HL-60 (cell line): Measurements from ENCODE around the gene SLC22A16.

ENCODE experiments used
- DNase-seq, 2 experiments: peaks; one replicate each; pipeline ENCODE4 v3.0.0-alpha.2; 2010 to 2020; ENCODE audit warnings: low read depth in 1 of 2, low spot score in 1 of 2
- H3K27ac ChIP-seq: fragments of 250-450 bp; sonication (Bioruptor Pico); replicated peaks from 2 replicates; pipeline ENCODE4 v1.5.1; 2020; ENCODE audit warnings: mild to moderate bottlenecking, moderate library complexity
- H3K27me3 ChIP-seq: fragments of 250-450 bp; sonication (Bioruptor Pico); 2 replicates; pipeline ENCODE4 v1.5.1; 2021; ENCODE audit warnings: mild to moderate bottlenecking, moderate library complexity; ENCODE audit not compliant: insufficient read depth, poor library complexity, severe bottlenecking
- H3K4me3 ChIP-seq: replicated peaks from 2 replicates; pipeline ENCODE4 v1.5.1; 2011; ENCODE audit warnings: mild to moderate bottlenecking, control low read depth, low read length; ENCODE audit not compliant: insufficient read depth
- GABPA ChIP-seq: IDR thresholded peaks from 2 replicates; pipeline ENCODE4 v1.6.1; 2012; ENCODE audit warnings: low read depth
- POLR2AphosphoS5 ChIP-seq: IDR thresholded peaks from 2 replicates; pipeline ENCODE4 v1.6.1; 2012; ENCODE audit warnings: low read depth
- SPI1 ChIP-seq: IDR thresholded peaks from 2 replicates; pipeline ENCODE4 v1.6.1; 2012; ENCODE audit warnings: low read depth, mild to moderate bottlenecking, borderline replicate concordance
- TF ChIP-seq, protein P1 (sequence below): IDR thresholded peaks from one replicate; pipeline ENCODE4 v1.5.1; 2011; ENCODE audit warnings: low read length, control low read depth, inconsistent platforms; ENCODE audit not compliant: insufficient read depth
- TF ChIP-seq, protein P2 (sequence below): IDR thresholded peaks from 2 replicates; pipeline ENCODE4 v1.6.1; 2012; ENCODE audit warnings: low read depth; ENCODE audit not compliant: insufficient replicate concordance

Gene SLC22A16

DNA sequence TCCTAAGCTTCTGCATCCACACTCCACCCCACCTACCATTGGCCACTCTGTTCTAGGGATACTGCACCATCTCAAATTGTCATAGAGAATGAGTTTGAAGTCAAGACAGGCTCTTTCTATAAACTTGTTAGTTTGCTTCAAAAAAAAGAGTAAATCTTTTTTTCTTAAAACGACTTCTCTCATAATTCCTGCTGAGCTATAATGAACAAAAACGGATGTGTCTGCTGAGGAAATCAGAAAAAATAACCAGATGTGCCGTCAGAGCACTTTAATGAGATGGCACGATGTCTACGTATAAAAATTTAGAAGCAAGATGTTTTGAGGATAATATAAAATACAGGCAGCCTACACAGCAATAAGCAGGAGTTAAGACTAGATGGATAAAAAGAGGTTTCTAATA is 37.1 kb downstream of the SLC22A16 start:
- Histone ChIP-seq H3K27me3 (no peaks in the 10 kb centered on the region), H3K27ac (no peak overlapping the region), H3K4me3 (no peak overlapping the region)
- no peak for TF ChIP-seq GABPA
- TF ChIP-seq POLR2AphosphoS5, result no peak
- TF ChIP-seq, protein P1, sequence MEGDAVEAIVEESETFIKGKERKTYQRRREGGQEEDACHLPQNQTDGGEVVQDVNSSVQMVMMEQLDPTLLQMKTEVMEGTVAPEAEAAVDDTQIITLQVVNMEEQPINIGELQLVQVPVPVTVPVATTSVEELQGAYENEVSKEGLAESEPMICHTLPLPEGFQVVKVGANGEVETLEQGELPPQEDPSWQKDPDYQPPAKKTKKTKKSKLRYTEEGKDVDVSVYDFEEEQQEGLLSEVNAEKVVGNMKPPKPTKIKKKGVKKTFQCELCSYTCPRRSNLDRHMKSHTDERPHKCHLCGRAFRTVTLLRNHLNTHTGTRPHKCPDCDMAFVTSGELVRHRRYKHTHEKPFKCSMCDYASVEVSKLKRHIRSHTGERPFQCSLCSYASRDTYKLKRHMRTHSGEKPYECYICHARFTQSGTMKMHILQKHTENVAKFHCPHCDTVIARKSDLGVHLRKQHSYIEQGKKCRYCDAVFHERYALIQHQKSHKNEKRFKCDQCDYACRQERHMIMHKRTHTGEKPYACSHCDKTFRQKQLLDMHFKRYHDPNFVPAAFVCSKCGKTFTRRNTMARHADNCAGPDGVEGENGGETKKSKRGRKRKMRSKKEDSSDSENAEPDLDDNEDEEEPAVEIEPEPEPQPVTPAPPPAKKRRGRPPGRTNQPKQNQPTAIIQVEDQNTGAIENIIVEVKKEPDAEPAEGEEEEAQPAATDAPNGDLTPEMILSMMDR, result no peak
- TF ChIP-seq, protein P2, sequence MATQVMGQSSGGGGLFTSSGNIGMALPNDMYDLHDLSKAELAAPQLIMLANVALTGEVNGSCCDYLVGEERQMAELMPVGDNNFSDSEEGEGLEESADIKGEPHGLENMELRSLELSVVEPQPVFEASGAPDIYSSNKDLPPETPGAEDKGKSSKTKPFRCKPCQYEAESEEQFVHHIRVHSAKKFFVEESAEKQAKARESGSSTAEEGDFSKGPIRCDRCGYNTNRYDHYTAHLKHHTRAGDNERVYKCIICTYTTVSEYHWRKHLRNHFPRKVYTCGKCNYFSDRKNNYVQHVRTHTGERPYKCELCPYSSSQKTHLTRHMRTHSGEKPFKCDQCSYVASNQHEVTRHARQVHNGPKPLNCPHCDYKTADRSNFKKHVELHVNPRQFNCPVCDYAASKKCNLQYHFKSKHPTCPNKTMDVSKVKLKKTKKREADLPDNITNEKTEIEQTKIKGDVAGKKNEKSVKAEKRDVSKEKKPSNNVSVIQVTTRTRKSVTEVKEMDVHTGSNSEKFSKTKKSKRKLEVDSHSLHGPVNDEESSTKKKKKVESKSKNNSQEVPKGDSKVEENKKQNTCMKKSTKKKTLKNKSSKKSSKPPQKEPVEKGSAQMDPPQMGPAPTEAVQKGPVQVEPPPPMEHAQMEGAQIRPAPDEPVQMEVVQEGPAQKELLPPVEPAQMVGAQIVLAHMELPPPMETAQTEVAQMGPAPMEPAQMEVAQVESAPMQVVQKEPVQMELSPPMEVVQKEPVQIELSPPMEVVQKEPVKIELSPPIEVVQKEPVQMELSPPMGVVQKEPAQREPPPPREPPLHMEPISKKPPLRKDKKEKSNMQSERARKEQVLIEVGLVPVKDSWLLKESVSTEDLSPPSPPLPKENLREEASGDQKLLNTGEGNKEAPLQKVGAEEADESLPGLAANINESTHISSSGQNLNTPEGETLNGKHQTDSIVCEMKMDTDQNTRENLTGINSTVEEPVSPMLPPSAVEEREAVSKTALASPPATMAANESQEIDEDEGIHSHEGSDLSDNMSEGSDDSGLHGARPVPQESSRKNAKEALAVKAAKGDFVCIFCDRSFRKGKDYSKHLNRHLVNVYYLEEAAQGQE, result no peak
- no peak for TF ChIP-seq SPI1
- no peak for DNase-seq

DNA sequence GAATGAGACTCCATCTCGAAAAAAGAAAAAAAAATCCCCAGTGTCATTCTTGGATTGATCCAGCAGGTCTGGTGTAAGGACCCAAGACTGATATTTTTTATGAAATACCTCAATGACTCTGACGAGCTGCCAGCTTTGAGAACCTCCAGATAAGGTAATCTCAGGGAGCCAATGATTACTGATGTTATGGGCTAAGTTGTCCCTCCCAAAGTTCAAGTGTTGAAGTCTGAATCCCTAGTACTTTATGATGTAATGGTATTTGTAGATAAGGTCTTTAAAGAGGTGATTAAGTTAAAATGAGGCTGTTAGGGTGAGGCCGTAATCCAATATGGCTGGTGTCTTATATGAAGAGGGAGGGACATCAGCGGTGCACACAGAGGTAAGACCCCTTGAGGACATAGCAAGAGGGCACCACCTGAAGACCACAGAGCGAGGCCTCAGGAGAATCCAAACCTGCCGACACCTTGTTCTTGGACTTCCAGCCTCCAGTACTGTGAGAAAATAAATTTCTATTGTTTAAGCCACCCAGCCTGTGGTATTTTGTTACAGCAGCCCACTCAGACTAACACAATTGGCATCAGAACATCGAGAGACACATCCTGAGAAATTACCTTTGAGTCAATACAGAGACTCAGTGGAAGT is 41.3 kb downstream of the SLC22A16 start:
- DNase-seq, result no peak
- TF ChIP-seq GABPA (no peak), POLR2AphosphoS5 (no peak)
- TF ChIP-seq, protein P2, result no peak
- Histone ChIP-seq H3K4me3 (no peak overlapping the region), H3K27me3 (no peaks in the 10 kb centered on the region), H3K27ac (no peak overlapping the region)

DNA sequence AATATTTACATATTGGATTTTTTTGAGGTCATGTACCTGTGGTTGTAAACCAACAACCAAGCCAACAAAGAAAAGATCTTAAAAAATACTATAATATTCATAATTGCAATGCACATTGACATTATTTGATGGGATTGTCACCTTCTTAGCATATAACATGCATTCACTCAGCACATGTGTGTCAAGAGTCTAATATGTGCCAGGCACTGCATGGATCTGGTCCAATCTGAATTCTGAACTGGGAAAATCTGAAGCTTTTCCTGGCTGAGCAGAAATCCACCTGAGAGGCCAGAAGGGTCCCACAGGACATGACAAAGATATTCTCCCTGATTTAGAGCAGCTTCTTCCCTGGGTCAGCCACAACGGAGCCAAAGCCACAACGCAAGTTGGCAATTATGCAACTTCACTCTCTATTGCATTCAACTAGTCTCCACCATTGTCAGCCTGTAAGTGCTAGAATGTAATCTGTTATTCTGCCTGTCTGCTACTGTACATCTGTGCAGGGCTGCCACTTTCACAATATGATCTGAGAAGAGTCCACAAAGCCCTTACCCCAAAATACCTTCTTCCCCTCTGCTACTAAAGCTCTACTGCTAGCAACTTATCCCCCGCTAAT is 44.0 kb downstream of the SLC22A16 start:
- TF ChIP-seq, protein P1, result no peak
- TF ChIP-seq POLR2AphosphoS5, result peak; percentile 62; the same call in 1 of the 2 replicates
- DNase-seq, result peak; percentile 70 to 84
- H3K27me3 ChIP-seq, result no peaks in the 10 kb centered on the region
- peak overlapping the region; percentile 52 for H3K27ac ChIP-seq
- H3K4me3 ChIP-seq, result no peak overlapping the region

DNA sequence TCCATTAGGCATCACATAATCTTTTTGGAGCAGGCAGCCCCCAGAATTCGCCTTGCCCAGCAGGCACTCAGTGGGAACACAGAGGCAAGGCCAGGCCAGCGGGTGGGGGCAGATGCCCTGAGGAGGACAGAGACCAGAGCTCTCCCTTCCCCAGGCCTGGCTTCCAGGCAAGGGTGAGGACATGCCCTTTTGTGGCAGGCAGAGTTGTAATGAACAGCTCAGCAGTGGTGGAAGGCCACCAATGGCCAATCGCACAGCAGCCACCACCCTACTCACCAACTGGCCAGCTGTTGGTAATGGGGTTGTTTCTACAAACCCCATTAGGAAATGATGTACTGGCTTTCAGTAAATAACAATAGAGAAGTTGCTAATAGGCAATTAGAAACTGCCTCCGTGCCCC is 45.7 kb downstream of the SLC22A16 start:
- Histone ChIP-seq H3K4me3 (no peak overlapping the region), H3K27me3 (no peaks in the 10 kb centered on the region), H3K27ac (no peak overlapping the region)
- TF ChIP-seq SPI1 (no peak), GABPA (no peak), POLR2AphosphoS5 (no peak)
- TF ChIP-seq, protein P2, result no peak
- TF ChIP-seq, protein P1, result no peak
- no peak for DNase-seq
